Astrocyte of the spinal cord (primary cell): ENCODE results near the gene PANK4.

Experiments used
- DNase-seq: peaks from one replicate; pipeline ENCODE4 v3.0.0; 2011; ENCODE audit warnings: low read depth, low spot score
- H3K4me3 ChIP-seq: 2 replicates; pipeline ENCODE4 v1.5.1; 2011; ENCODE audit warnings: low read depth, mild to moderate bottlenecking, low read length, moderate library complexity
- CTCF ChIP-seq: IDR thresholded peaks from 2 replicates; pipeline ENCODE4 v1.5.1; 2012; ENCODE audit warnings: low read depth, mild to moderate bottlenecking, low read length, inconsistent platforms
- in situ Hi-C: cut with HindIII; loops from 2 replicates; pipeline ENCODE4 v1.10.0; 2017; ENCODE audit warnings: low sequenced_read_pairs

The PANK4 gene

GRCh38 chr1:2501820-2502119 is 24.6 kb downstream of the PANK4 start:
- H3K4me3 ChIP-seq, result no peak overlapping the region
- no peak for DNase-seq
- in situ Hi-C loops, result no loop called here
- no peak for TF ChIP-seq CTCF

GRCh38 chr1:2501041-2501819 is 25.2 kb downstream of the PANK4 start:
- no peak for TF ChIP-seq CTCF
- H3K4me3 ChIP-seq, result no peak overlapping the region
- in situ Hi-C loops, result no loop called here
- no peak for DNase-seq

DNA sequence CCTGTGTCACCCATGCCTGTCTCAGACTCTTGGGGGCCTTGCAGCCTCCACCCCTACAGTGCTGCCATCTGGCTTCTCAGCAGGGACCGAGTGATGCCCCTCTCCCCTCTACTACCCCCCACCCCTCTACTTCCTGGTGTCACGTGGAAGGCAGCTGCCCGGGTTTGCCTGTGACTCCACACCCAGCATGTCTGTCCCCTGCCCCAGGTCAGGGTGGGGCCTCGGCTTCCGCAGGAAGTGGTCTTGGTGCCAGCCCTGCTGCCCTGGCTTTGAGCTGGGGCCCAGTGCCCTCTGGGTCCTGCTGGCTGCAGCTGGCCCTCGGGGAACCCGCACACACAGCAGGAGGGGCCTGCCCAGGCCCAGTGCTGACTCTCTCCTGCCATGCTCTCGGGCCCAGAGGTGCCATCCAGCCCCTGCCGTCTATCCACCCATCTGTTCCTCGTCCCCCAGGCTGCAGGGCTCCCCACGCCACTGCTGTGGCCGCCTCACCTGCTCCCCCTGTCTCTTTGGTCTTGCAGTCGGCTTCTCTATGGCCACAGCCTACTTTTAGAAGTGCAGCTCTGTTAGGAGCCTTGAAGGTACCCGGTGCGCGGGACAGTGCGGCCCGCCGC is 26.3 kb downstream of the PANK4 start:
- in situ Hi-C loops, result no loop called here
- no peak for TF ChIP-seq CTCF
- no peak for DNase-seq
- H3K4me3 ChIP-seq, result no peak overlapping the region

- H3K4me3 ChIP-seq, result no peak overlapping the region
- in situ Hi-C loops, result no loop called here
- no peak for DNase-seq
- TF ChIP-seq CTCF, result no peak
Measured at GRCh38 chr1:2499260-2499659, 27.1 kb downstream of the PANK4 start.

DNA sequence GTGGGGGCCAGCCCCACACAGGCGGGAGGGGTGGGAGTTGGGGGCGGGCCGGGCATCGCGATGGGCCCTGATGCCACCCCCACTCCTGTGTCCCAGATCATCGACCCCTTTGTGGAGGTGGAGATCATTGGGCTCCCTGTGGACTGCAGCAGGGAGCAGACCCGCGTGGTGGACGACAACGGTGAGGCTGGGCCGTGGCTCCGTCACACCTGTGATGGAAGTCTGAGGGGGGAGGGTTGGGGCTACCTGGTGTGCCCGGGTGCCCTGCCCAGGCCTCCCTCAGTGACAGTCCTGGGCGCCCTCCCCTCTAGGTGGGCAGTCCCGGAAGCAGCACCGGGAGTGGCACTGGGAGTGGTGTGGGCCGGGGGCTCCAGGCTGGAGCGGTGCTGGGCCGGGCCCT is 27.7 kb downstream of the PANK4 start:
- in situ Hi-C loops, result no loop called here
- no peak overlapping the region for H3K4me3 ChIP-seq
- DNase-seq, result no peak
- TF ChIP-seq CTCF, result no peak

DNA sequence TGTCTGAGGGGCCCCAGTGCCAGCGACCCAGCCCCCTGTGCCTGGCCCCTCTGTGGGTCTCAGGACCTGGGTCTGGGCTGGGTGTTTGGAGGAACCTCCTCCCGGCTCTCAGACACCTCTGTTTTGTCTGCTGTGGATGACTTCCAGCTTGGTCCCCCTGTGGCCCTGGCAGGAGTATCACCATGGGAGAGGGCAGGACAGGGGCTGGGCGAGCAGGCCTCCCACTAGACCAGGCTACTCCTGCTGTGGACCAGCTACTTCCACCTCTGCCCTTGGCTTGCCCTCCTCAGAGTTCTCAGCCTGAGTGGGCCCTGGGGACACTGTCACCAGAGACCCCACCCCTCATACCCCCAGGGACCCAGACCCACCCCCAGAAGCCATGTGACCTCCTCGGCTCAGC is 28.5 kb downstream of the PANK4 start:
- in situ Hi-C loops, result no loop called here
- TF ChIP-seq CTCF, result no peak
- DNase-seq, result no peak
- H3K4me3 ChIP-seq, result no peak overlapping the region

DNA sequence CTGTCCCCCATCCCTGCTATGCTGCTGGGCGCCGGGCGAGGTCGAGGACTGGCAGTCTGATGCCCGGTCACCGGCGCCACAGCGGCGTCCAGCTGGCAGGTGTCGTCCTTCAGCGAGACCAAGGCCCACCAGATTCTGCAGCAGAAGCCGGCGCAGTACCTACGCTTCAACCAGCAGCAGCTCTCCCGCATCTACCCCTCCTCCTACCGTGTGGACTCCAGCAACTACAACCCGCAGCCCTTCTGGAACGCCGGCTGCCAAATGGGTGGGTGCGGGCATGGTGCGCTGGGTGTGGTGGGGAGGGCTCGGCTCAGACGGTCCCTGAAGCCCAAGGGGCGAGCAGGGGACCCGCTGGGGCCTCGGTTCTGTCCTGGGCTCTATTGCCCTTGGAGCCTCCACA is 29.6 kb downstream of the PANK4 start:
- TF ChIP-seq CTCF, result no peak
- in situ Hi-C loops, result no loop called here
- H3K4me3 ChIP-seq, result no peak overlapping the region
- DNase-seq, result no peak
